Type B pancreatic cell (in vitro differentiated cells): Measurements from ENCODE around the gene AGXT. TPM values are rescaled to one million over a fixed set of nuclear protein-coding genes. Genes with fewer than 3 reads are reported as not detected.

ENCODE experiments used
- DNase-seq: peaks from one replicate; pipeline ENCODE4 v3.0.0; 2021; ENCODE audit warnings: mixed read lengths; ENCODE audit not compliant: unreplicated experiment; ENCODE audit errors: extremely low spot score
- H3K27ac Mint-ChIP-seq: 2 replicates; pipeline ENCODE4 v1.8.0; 2021; ENCODE audit warnings: mild to moderate bottlenecking, mixed read lengths
- H3K27me3 Mint-ChIP-seq: 2 replicates; pipeline ENCODE4 v1.8.0; 2021; ENCODE audit warnings: mixed read lengths
- H3K36me3 Mint-ChIP-seq: 2 replicates; pipeline ENCODE4 v1.8.0; 2021; ENCODE audit warnings: mixed read lengths
- H3K4me1 Mint-ChIP-seq: one replicate; pipeline ENCODE4 v1.8.0; 2021; ENCODE audit warnings: mixed read lengths; ENCODE audit not compliant: unreplicated experiment
- H3K4me3 Mint-ChIP-seq: 2 replicates; pipeline ENCODE4 v1.8.0; 2021; ENCODE audit warnings: mild to moderate bottlenecking, mixed read lengths
- H3K9me3 Mint-ChIP-seq: 2 replicates; pipeline ENCODE4 v1.8.0; 2021; ENCODE audit warnings: mixed read lengths
- CTCF ChIP-seq: fragments of 200-600 bp; sonication (generic); conservative IDR thresholded peaks from 2 replicates; pipeline ENCODE4 v1.5.0; 2021; ENCODE audit warnings: antibody characterized with exemption, mild to moderate bottlenecking
- total RNA-seq: library from RNA; stranded (reverse); gene quantifications from 2 replicates; pipeline ENCODE4 v1.2.1, GENCODE V29; 2021; ENCODE audit warnings: low replicate concordance

The AGXT gene
- total RNA-seq, 1 donor from 2014 or later, result 0.51 TPM

DNA sequence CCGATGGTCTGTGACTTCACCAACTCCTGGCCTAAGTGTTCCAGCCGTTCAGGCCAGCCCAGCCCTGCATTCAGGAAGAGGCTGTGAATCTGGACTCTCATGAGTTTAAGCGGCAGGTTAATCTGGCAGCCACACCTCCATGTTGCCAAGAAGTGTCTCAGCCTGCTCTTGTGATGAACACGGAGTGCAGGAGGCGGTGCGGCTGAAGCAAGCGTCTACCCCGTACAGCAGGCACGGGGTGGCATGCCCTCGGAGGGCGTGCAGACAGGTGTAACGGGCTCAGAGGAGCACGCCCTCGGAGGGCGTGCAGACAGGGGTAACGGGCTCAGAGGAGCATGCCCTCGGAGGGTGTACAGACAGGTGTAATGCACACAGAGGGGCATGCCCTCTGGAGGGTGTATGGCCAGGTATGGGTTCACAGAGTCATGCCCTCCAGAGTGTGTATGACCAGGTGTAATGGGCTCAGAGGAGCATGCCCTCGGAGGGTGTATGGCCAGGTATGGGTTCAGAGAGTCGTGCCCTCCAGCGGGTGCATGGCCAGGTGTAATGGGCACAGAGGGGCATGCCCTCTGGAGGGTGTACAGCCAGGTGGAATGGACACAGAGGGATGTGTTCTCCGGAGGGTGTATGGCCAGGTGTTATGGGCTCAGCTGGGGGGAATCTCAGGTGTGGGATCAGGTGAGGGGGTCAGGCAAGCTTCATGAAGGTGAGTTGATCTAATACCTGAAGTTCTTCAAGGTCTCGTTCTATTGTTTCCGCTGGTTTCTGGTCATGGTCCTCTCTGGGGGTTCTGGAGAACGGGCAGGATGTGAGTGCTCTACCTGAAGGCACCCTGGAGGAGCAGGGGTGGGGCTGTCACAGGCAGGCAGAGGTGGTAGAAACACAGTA lies 60.1 kb downstream of the AGXT start:
- H3K27ac Mint-ChIP-seq, result no peak overlapping the region
- no peaks in the 10 kb centered on the region for H3K36me3 Mint-ChIP-seq
- no peak for DNase-seq
- H3K4me1 Mint-ChIP-seq, result peaks cover 15% of the 10 kb centered on the region
- no peak for TF ChIP-seq CTCF
- H3K27me3 Mint-ChIP-seq, result no peaks in the 10 kb centered on the region
- no peak overlapping the region for H3K4me3 Mint-ChIP-seq
- H3K9me3 Mint-ChIP-seq, result no peaks in the 10 kb centered on the region

GRCh38 chr2:240929364-240930095 lies 60.9 kb downstream of the AGXT start:
- H3K36me3 Mint-ChIP-seq, result no peaks in the 10 kb centered on the region
- no peak overlapping the region for H3K27ac Mint-ChIP-seq
- DNase-seq, result no peak
- no peak overlapping the region for H3K4me3 Mint-ChIP-seq
- H3K9me3 Mint-ChIP-seq, result no peaks in the 10 kb centered on the region
- H3K27me3 Mint-ChIP-seq, result no peaks in the 10 kb centered on the region
- no peak for TF ChIP-seq CTCF
- peaks cover 15% of the 10 kb centered on the region for H3K4me1 Mint-ChIP-seq

Other genes starting within 250 kb of the AGXT start
- gene GPR35, start 243.3 kb upstream of the AGXT start, total RNA-seq, result 3.6 and 3.9 TPM in 2 replicates
- gene AQP12B, start 185.9 kb upstream of the AGXT start, total RNA-seq, result 0.10 and 0.43 TPM in 2 replicates
- gene AQP12A, start 177.0 kb upstream of the AGXT start, total RNA-seq, result 0.97 TPM in 1 of 2 replicates, not detected in the other
- gene KIF1A, start 48.6 kb upstream of the AGXT start, total RNA-seq, result 78.4 and 112 TPM in 2 replicates
- 62.0 and 157 TPM in 2 replicates for gene MAB21L4, start 27.3 kb downstream of the AGXT start, total RNA-seq
- gene CROCC2, start 37.5 kb downstream of the AGXT start, total RNA-seq, result 0.68 and 0.98 TPM in 2 replicates
- 9.7 and 140 TPM in 2 replicates for gene SNED1, start 129.8 kb downstream of the AGXT start, total RNA-seq
- gene MTERF4, start 233.5 kb downstream of the AGXT start, total RNA-seq, result 38.9 and 46.3 TPM in 2 replicates